Body of pancreas (tissue), 4 donors: ENCODE results near the gene UFC1. TPM values are rescaled to one million over a fixed set of nuclear protein-coding genes. Genes with fewer than 3 reads are reported as not detected.
A peak's percentile ranks its signal among the peaks of the same experiment; 100 is the strongest.

Experiments
- ATAC-seq: fragments of 150-250 bp; one replicate; pipeline ENCODE4 v1.9.1; 2016
- DNase-seq, 4 donors: peaks; one replicate each; pipeline ENCODE4 v3.0.0-alpha.2; 2019
- H3K27ac ChIP-seq, 4 donors: fragments of 200-600 bp; sonication (generic); 1 replicate in 3 of 4; 2 replicates in 1 of 4; pipeline versions ENCODE4 v1.5.1 to v1.6.1; 2016 to 2019; ENCODE audit warnings: mild to moderate bottlenecking in 1 of 4, mixed read lengths in 1 of 4, moderate library complexity in 1 of 4
- H3K27me3 ChIP-seq, 2 donors: fragments of 200-600 bp; sonication (generic); one replicate each; pipeline ENCODE4 v1.6.0; 2016; ENCODE audit warnings: mild to moderate bottlenecking in 1 of 2
- H3K36me3 ChIP-seq, 2 donors: fragments of 200-600 bp; sonication (generic); replicated peaks in 1 of 2; 2 replicates each; pipeline ENCODE4 v1.5.1; 2016; ENCODE audit warnings: low read depth in 2 of 2; ENCODE audit not compliant: insufficient read depth in 1 of 2
- H3K4me1 ChIP-seq: fragments of 200-600 bp; sonication (generic); one replicate; pipeline ENCODE4 v1.6.0; 2016
- H3K4me3 ChIP-seq, 2 donors: fragments of 200-600 bp; sonication (generic); 1 replicate in 1 of 2; 2 replicates in 1 of 2; pipeline ENCODE4 v1.5.1; 2016 to 2019
- H3K9me3 ChIP-seq, 3 donors: fragments of 200-600 bp; sonication (generic); 1 replicate in 2 of 3; 2 replicates in 1 of 3; pipeline ENCODE4 v1.5.1; 2016
- POLR2A ChIP-seq, 3 donors: fragments of 450-650 bp; IDR thresholded peaks; one replicate each; pipeline ENCODE4 v1.6.1; 2016; ENCODE audit warnings: antibody characterized with exemption in 3 of 3, mild to moderate bottlenecking in 2 of 3
- WGBS, 2 donors: methylation state at CpG; one replicate each; pipeline ENCODE4 v1.1.5; 2017; 5-methylcytosine and 5-hydroxymethylcytosine counted together
- intact Hi-C: fragments of 100-400 bp; cut with DNase I; formaldehyde crosslinking; loops from one replicate; pipeline ENCODE4 v1.15.1; 2023
- total RNA-seq, 2 donors: library from RNA; depleted of rRNA; stranded (reverse); fragments of >200 nt; gene quantifications; one replicate each; pipeline ENCODE4 v1.1.0, GENCODE V29; 2016
- TF ChIP-seq, protein P1 (sequence below), 7 experiments: fragments of 450-650 bp in 4 of 7; fragments of 200-600 bp in 3 of 7; sonication (generic) in 3 of 7; IDR thresholded peaks; one replicate each; pipeline ENCODE4 v1.5.1; 2016 to 2019; ENCODE audit warnings: antibody characterized with exemption in 7 of 7

UFC1 gene
- 10 to 100 TPM; 33.6 to 48.8 TPM for total RNA-seq

DNA sequence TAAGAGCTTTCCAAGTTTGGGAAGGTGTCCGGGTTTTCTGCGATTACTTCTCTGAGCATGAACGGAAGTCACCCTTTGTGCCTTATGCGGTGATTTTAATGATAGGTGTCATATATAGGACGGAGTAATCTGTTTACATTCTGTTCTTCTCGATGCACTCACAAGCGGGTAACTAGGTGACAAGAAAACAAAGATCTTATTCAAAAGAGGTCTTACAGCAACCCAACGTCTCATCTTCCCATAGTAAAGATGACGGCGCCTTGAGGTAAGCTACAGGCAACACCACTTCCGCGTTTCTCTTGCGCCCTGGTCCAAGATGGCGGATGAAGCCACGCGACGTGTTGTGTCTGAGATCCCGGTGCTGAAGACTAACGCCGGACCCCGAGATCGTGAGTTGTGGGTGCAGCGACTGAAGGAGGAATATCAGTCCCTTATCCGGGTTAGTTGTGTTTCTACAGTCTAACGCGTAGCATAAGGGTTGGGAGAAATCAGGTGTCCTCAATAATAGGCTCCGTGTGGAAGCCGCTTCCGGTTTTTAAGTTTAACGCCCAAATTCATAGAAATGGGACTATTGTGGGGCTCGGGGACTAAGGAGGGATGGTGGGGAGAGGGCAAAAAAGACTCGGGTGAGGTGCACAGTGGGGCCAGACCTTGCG, at the start of gene UFC1:
Gene UFC1, plus strand, starts transcription at position 297 of the 656 bp plus-strand sequence. Its CDS starts 20 bp downstream, at position 317.
- peak within 1 kb of the TSS; percentile 38 to 85 for H3K4me3 ChIP-seq
- H3K27ac ChIP-seq, result peak within 1 kb of the TSS; percentile 94 to 98 (median 97)
- peaks cover 0 to 6% of the 10 kb centered on the region in 2 donors for H3K36me3 ChIP-seq
- no peaks in the 10 kb centered on the region for H3K9me3 ChIP-seq
- peak; percentile 81 to 88 (median 84) for DNase-seq
- 0 to 1% methylated on average over 26 to 33 of the region's 33 CpGs for WGBS, 2 donors
- TF ChIP-seq POLR2A (IDR thresholded peaks at IDR 0.05), result peak in 2 of 3 donors; percentile 82 to 91
- TF ChIP-seq, protein P1, sequence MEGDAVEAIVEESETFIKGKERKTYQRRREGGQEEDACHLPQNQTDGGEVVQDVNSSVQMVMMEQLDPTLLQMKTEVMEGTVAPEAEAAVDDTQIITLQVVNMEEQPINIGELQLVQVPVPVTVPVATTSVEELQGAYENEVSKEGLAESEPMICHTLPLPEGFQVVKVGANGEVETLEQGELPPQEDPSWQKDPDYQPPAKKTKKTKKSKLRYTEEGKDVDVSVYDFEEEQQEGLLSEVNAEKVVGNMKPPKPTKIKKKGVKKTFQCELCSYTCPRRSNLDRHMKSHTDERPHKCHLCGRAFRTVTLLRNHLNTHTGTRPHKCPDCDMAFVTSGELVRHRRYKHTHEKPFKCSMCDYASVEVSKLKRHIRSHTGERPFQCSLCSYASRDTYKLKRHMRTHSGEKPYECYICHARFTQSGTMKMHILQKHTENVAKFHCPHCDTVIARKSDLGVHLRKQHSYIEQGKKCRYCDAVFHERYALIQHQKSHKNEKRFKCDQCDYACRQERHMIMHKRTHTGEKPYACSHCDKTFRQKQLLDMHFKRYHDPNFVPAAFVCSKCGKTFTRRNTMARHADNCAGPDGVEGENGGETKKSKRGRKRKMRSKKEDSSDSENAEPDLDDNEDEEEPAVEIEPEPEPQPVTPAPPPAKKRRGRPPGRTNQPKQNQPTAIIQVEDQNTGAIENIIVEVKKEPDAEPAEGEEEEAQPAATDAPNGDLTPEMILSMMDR (IDR thresholded peaks at IDR 0.05), result peak in 1 of 7 experiments; percentile 6
- intact Hi-C loops, result no loop called here
- ATAC-seq, result peak; percentile 95
- H3K4me1 ChIP-seq, result peaks cover 22% of the 10 kb centered on the region
- no peaks in the 10 kb centered on the region for H3K27me3 ChIP-seq

DNA sequence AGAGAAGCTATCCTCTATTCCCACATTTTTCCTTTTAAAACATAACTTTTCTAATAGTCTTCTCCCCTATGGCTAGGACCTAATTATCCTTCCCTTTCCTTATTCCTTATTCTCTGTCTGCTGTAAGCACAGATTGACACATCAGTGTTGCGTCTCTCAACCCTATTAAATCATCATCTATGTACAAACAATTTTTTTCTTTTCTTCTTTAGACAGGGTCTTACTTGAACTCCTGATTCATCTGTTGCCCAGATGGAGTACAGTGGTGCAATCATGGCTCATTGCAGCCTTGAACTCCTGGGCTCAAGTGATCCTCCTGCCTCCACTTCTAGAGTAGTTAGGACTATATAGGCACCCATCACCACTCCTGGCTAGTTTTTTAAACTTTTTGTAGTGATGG, 47.3 kb upstream of the UFC1 start:
- WGBS, 2 donors, result 100% methylated on average over 1 of the region's 1 CpG
- no peaks in the 10 kb centered on the region for H3K4me1 ChIP-seq
- DNase-seq (no peak), ATAC-seq (no peak)
- TF ChIP-seq, protein P1 (IDR thresholded peaks at IDR 0.05), result no peak
- TF ChIP-seq POLR2A (IDR thresholded peaks at IDR 0.05), result no peak
- no peaks in the 10 kb centered on the region for H3K9me3 ChIP-seq
- peaks cover 0 to 2% of the 10 kb centered on the region in 2 donors for H3K36me3 ChIP-seq
- H3K4me3 ChIP-seq, result no peak overlapping the region
- no peak overlapping the region for H3K27ac ChIP-seq
- intact Hi-C loops, result no loop called here
- no peaks in the 10 kb centered on the region for H3K27me3 ChIP-seq

DNA sequence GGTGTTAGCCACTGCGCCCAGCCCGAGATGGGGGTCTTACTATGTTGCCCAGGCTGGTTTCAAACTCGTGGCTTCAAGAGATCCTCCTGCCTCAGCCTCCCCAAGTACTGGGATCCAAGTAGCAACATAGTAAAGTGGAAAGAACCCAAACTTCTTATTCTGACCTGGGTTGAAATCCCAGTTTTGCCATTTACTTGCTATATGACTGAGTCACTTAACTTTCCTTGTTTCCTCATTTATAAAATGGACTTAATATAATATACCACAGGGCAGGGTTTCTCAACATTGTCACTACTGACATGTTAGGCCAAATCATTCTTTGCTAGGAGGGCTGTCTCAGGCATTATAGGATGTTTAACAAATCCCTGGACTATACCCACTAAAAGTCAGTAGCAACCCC, 42.7 kb upstream of the UFC1 start:
- peaks cover 38% of the 10 kb centered on the region for H3K4me1 ChIP-seq
- ATAC-seq (no peak), DNase-seq (no peak)
- TF ChIP-seq, protein P1 (IDR thresholded peaks at IDR 0.05), result no peak
- TF ChIP-seq POLR2A (IDR thresholded peaks at IDR 0.05), result no peak
- H3K27ac ChIP-seq, result no peak overlapping the region
- WGBS, 2 donors, result 85 to 91% methylated on average over 3 of the region's 3 CpGs
- H3K9me3 ChIP-seq, result no peaks in the 10 kb centered on the region
- intact Hi-C loops, result no loop called here
- H3K4me3 ChIP-seq, result no peak overlapping the region
- H3K27me3 ChIP-seq, result no peaks in the 10 kb centered on the region
- H3K36me3 ChIP-seq, result no peaks in the 10 kb centered on the region

DNA sequence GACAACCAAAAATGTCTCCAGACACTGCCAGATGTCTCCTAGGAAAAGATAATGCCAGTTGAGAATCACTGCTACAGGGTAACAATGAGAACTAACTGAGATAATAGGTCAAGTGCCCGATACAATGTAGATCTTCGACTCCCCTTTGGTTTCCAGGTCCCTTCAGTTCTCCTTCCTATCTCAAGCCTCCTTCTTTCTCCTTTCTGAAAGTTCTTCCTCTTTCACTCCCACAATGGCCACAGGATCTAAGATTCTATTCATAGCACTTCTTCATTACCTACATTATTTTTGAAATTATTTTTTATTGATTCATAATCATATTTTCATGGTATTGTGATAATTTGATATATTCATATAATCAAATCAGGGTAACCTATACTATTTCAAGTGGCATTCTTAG, 42.3 kb upstream of the UFC1 start:
- no peak for ATAC-seq
- H3K4me1 ChIP-seq, result peaks cover 42% of the 10 kb centered on the region
- no peak for DNase-seq
- H3K27me3 ChIP-seq, result no peaks in the 10 kb centered on the region
- H3K27ac ChIP-seq, result no peak overlapping the region
- no peaks in the 10 kb centered on the region for H3K9me3 ChIP-seq
- WGBS, 2 donors, result 60 to 88% methylated on average over 2 of the region's 2 CpGs
- intact Hi-C loops, result no loop called here
- no peaks in the 10 kb centered on the region for H3K36me3 ChIP-seq
- H3K4me3 ChIP-seq, result no peak overlapping the region
- TF ChIP-seq, protein P1 (IDR thresholded peaks at IDR 0.05), result no peak
- TF ChIP-seq POLR2A (IDR thresholded peaks at IDR 0.05), result no peak

DNA sequence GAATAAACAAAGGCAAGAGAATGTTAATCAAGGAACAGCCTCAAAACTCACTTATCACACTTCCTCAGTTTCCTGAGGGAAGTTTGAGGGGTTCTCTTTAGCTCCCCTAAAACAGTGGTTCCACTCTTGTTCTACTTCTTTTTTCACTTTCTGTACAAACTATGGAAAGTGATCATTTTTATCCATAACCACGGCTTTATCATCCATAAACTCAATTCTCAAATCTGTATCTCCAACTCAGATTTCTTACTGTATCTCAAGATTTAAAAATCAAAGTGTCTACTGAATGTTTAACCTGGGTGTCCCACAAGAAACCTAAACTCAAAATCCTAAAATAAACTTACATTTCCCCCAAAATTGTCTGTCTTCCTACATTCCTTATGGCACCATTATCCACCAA, 39.9 kb upstream of the UFC1 start:
- Histone ChIP-seq H3K36me3 (no peaks in the 10 kb centered on the region), H3K27me3 (no peaks in the 10 kb centered on the region), H3K4me3 (no peak overlapping the region), H3K27ac (no peak overlapping the region), H3K9me3 (no peaks in the 10 kb centered on the region), H3K4me1 (peaks cover 55% of the 10 kb centered on the region)
- DNase-seq (no peak), ATAC-seq (no peak)
- WGBS, 2 donors, result 41 to 45% methylated on average over 1 of the region's 1 CpG
- TF ChIP-seq POLR2A (IDR thresholded peaks at IDR 0.05), result no peak
- TF ChIP-seq, protein P1 (IDR thresholded peaks at IDR 0.05), result no peak
- intact Hi-C loops, result no loop called here
